B cell (primary cell): Measurements from ENCODE around the gene HERC2. TPM values are rescaled to one million over a fixed set of nuclear protein-coding genes. Genes with fewer than 3 reads are reported as not detected.
"Not testable (repeated sequence)": the region's sequence is repeated elsewhere in the genome, so short reads cannot be mapped to it uniquely, and the experiment has no call there.

Experiments
- ATAC-seq: fragments of 200-7000 bp; cut with Tn5 transposase; one replicate; pipeline ENCODE4 v1.10.0; 2021; ENCODE audit warnings: low read depth, mild to moderate bottlenecking, moderate number of reproducible peaks, moderate library complexity
- CTCF ChIA-PET: fragments of 350-600 bp; sonication (Branson Sonifier 250); formaldehyde crosslinking; loops from one replicate; lab custom pipeline; 2021; ENCODE audit warnings: antibody characterized with exemption, inconsistent platforms; lab: Charles Lee
- POLR2A ChIA-PET: fragments of 350-600 bp; sonication (Branson Sonifier 250); formaldehyde crosslinking; loops from one replicate; lab custom pipeline; 2021; ENCODE audit warnings: antibody characterized with exemption; lab: Charles Lee
- DNase-seq: peaks from one replicate; pipeline ENCODE4 v3.0.0; 2013
- H2AFZ ChIP-seq: 2 replicates; pipeline ENCODE4 v1.6.1; 2012; ENCODE audit warnings: mild to moderate bottlenecking, low read depth, low read length; ENCODE audit not compliant: insufficient read depth, poor library complexity, severe bottlenecking
- H3K27ac ChIP-seq, 2 donors: 1 replicate in 1 of 2; 2 replicates in 1 of 2; pipeline ENCODE4 v1.5.1; 2012 to 2013; ENCODE audit warnings: low read length in 2 of 2, mild to moderate bottlenecking in 2 of 2, moderate library complexity in 1 of 2
- H3K27me3 ChIP-seq, 4 experiments: fragments of 200-600 bp in 1 of 4; sonication (generic) in 1 of 4; replicated peaks in 1 of 4; 1 replicate in 2 of 4; 2 replicates in 2 of 4; pipeline versions ENCODE4 v1.6.1 to v1.7.0; 2013 to 2016; ENCODE audit warnings: low read length in 3 of 4, mild to moderate bottlenecking in 2 of 4, mixed read lengths in 1 of 4, moderate library complexity in 1 of 4; ENCODE audit not compliant: insufficient read depth in 4 of 4, control insufficient read depth in 3 of 4; ENCODE audit errors: control extremely low read depth in 1 of 4
- H3K36me3 ChIP-seq, 2 experiments: replicated peaks in 1 of 2; 1 replicate in 1 of 2; 2 replicates in 1 of 2; pipeline versions ENCODE4 v1.6.1 to v1.7.1; 2013; ENCODE audit warnings: low read length in 1 of 2; ENCODE audit not compliant: insufficient read depth in 2 of 2, control insufficient read depth in 1 of 2; ENCODE audit errors: control extremely low read depth in 1 of 2, extremely low read depth in 1 of 2
- H3K4me1 ChIP-seq, 2 donors: fragments of 200-600 bp in 1 of 2; sonication (generic) in 1 of 2; 1 replicate in 1 of 2; 2 replicates in 1 of 2; pipeline versions ENCODE4 v1.5.1 to v1.6.1; 2013 to 2017; ENCODE audit warnings: low read length in 2 of 2; ENCODE audit not compliant: control insufficient read depth in 2 of 2, insufficient read depth in 2 of 2
- H3K4me2 ChIP-seq: replicated peaks from 2 replicates; pipeline ENCODE3; 2012; ENCODE audit warnings: mild to moderate bottlenecking, low read depth, low read length; ENCODE audit not compliant: poor library complexity, severe bottlenecking
- H3K4me3 ChIP-seq, 5 experiments: fragments of 200-600 bp in 1 of 5; sonication (generic) in 1 of 5; 1 replicate in 3 of 5; 2 replicates in 2 of 5; pipeline versions ENCODE4 v1.5.1 to v1.7.0; 2011 to 2016; ENCODE audit warnings: low read length in 4 of 5, mild to moderate bottlenecking in 4 of 5, low read depth in 2 of 5, control low read depth in 1 of 5, moderate library complexity in 1 of 5; ENCODE audit not compliant: insufficient read depth in 1 of 5; ENCODE audit errors: control extremely low read depth in 1 of 5, extremely low read depth in 1 of 5
- H3K79me2 ChIP-seq: fragments of 200-600 bp; sonication (generic); one replicate; pipeline ENCODE4 v1.6.0; 2016; ENCODE audit warnings: low read length; ENCODE audit not compliant: control insufficient read depth, insufficient read depth
- H3K9ac ChIP-seq: fragments of 200-600 bp; sonication (generic); 2 replicates; pipeline ENCODE4 v1.6.1; 2017; ENCODE audit warnings: mild to moderate bottlenecking, low read length, moderate library complexity
- H3K9me3 ChIP-seq, 3 donors: one replicate each; pipeline versions ENCODE4 v1.6.1 to v1.7.1; 2013; ENCODE audit warnings: low read length in 2 of 3; ENCODE audit not compliant: control insufficient read depth in 2 of 3, insufficient read depth in 1 of 3; ENCODE audit errors: control extremely low read depth in 1 of 3
- H4K20me1 ChIP-seq: 2 replicates; pipeline ENCODE4 v1.6.0; 2012; ENCODE audit warnings: mild to moderate bottlenecking, low read length; ENCODE audit not compliant: insufficient read depth, control insufficient read depth, poor library complexity, severe bottlenecking
- H3K27ac Mint-ChIP-seq: one replicate; pipeline ENCODE4 v1.8.0; 2021; ENCODE audit warnings: mixed read lengths
- H3K27me3 Mint-ChIP-seq: one replicate; pipeline ENCODE4 v1.8.0; 2021; ENCODE audit warnings: mixed read lengths
- H3K4me1 Mint-ChIP-seq: one replicate; pipeline ENCODE4 v1.8.0; 2021; ENCODE audit warnings: mixed read lengths
- H3K4me3 Mint-ChIP-seq: one replicate; pipeline ENCODE4 v1.8.0; 2021; ENCODE audit warnings: mixed read lengths
- H3K9me3 Mint-ChIP-seq: one replicate; pipeline ENCODE4 v1.8.0; 2022; ENCODE audit warnings: mixed read lengths; ENCODE audit not compliant: insufficient read depth
- CTCF ChIP-seq: fragments of 200-600 bp; IDR thresholded peaks from one replicate; pipeline ENCODE4 v1.8.0; 2022; ENCODE audit warnings: antibody characterized with exemption, mild to moderate bottlenecking
- EZH2 ChIP-seq: IDR thresholded peaks from 2 replicates; pipeline ENCODE4 v1.6.1; 2012; ENCODE audit warnings: borderline replicate concordance, low read depth, mild to moderate bottlenecking, moderate library complexity, low read length; ENCODE audit not compliant: insufficient read depth, poor library complexity, severe bottlenecking
- WGBS: methylation state at CpG from one replicate; pipeline ENCODE4 v1.1.5; 2013; ENCODE audit warnings: missing lambda C conversion rate; ENCODE audit not compliant: insufficient coverage; 5-methylcytosine and 5-hydroxymethylcytosine counted together
- intact Hi-C: fragments of 100-400 bp; cut with micrococcal nuclease; formaldehyde crosslinking; loops from one replicate; pipeline ENCODE4 v1.10.0; 2022
- polyA plus RNA-seq: library from polyadenylated mRNA; depleted of rRNA; stranded (reverse); fragments of >200 nt; gene quantifications from 2 replicates; pipeline ENCODE4 v1.2.3, GENCODE V29; 2012
- total RNA-seq, 2 donors: library from RNA; stranded (reverse); fragments of 120-200 nt in 1 of 2; gene quantifications; 1 replicate in 1 of 2; 2 replicates in 1 of 2; pipeline versions ENCODE4 v1.2.3 to v1.2.4, GENCODE V29; 2013 to 2022

Gene HERC2
- total and polyA plus RNA-seq, 2 donors (not counting 1 experiment from before 2014, with no cell fraction given), result 31.0 to 52.7 TPM

GRCh38 chr15:28208583-28208982 is 113.4 kb downstream of the HERC2 start:
- DNase-seq (no peak), ATAC-seq (no peak)
- 83% methylated on average over 5 of the region's 6 CpGs for WGBS
- Histone ChIP-seq H3K9ac (no peak overlapping the region), H3K27ac (no peak overlapping the region), H3K4me2 (no peak overlapping the region), H2AFZ (no peak overlapping the region), H3K9me3 (no peaks in the 10 kb centered on the region), H3K4me3 (no peak overlapping the region), H3K27me3 (no peaks in the 10 kb centered on the region), H4K20me1 (no peaks in the 10 kb centered on the region), H3K4me1 (no peaks in the 10 kb centered on the region), H3K36me3 (peaks cover 0 to 6% of the 10 kb centered on the region in 2 experiments), H3K79me2 (no peaks in the 10 kb centered on the region)
- CTCF ChIA-PET, result no interaction called here
- Mint-ChIP-seq H3K4me3 (no peak overlapping the region), H3K27ac (no peak overlapping the region), H3K9me3 (no peaks in the 10 kb centered on the region), H3K27me3 (no peaks in the 10 kb centered on the region), H3K4me1 (no peaks in the 10 kb centered on the region)
- TF ChIP-seq CTCF (no peak), EZH2 (no peak)
- POLR2A ChIA-PET, result no interaction called here
- intact Hi-C loops, result no loop called here

GRCh38 chr15:28205640-28206039 is 116.3 kb downstream of the HERC2 start:
- H3K27me3 ChIP-seq, H3K9me3 ChIP-seq, POLR2A ChIA-PET, DNase-seq, H3K4me1 ChIP-seq, H3K4me1 Mint-ChIP-seq, H3K27ac Mint-ChIP-seq, H3K79me2 ChIP-seq, H4K20me1 ChIP-seq, H3K4me3 Mint-ChIP-seq, H3K4me3 ChIP-seq, H3K27ac ChIP-seq, H3K27me3 Mint-ChIP-seq, H3K4me2 ChIP-seq, CTCF ChIA-PET, ATAC-seq, H2AFZ ChIP-seq, H3K36me3 ChIP-seq, intact Hi-C loops, H3K9ac ChIP-seq, H3K9me3 Mint-ChIP-seq: not testable (repeated sequence)
- no CpG with 5 or more reads among the region's 10 CpGs for WGBS

GRCh38 chr15:28203055-28203828 is 118.7 kb downstream of the HERC2 start:
- CTCF ChIA-PET, H3K4me1 Mint-ChIP-seq, H3K4me3 Mint-ChIP-seq, ATAC-seq, intact Hi-C loops, H3K9ac ChIP-seq, H3K4me1 ChIP-seq, H3K9me3 Mint-ChIP-seq, H3K27ac ChIP-seq, H3K27ac Mint-ChIP-seq, H3K4me2 ChIP-seq, H3K36me3 ChIP-seq, POLR2A ChIA-PET, H4K20me1 ChIP-seq, H3K4me3 ChIP-seq, DNase-seq, H3K27me3 Mint-ChIP-seq, H3K79me2 ChIP-seq, H3K27me3 ChIP-seq, H2AFZ ChIP-seq, H3K9me3 ChIP-seq: not testable (repeated sequence)
- WGBS, result 51% methylated on average over 7 of the region's 18 CpGs
